Stimulated activated CD4-positive, alpha-beta T cell treated with anti-CD3 and anti-CD28 coated beads, TNF-alpha, amount 100 ng/mL, for 24 hours (primary cell): ENCODE measurements around the gene C1orf122.

ENCODE experiments used
- DNase-seq, 3 experiments: peaks; one replicate each; pipeline ENCODE4 v3.0.0-alpha.2; 2020; ENCODE audit warnings: low read depth in 3 of 3

The C1orf122 gene

DNA sequence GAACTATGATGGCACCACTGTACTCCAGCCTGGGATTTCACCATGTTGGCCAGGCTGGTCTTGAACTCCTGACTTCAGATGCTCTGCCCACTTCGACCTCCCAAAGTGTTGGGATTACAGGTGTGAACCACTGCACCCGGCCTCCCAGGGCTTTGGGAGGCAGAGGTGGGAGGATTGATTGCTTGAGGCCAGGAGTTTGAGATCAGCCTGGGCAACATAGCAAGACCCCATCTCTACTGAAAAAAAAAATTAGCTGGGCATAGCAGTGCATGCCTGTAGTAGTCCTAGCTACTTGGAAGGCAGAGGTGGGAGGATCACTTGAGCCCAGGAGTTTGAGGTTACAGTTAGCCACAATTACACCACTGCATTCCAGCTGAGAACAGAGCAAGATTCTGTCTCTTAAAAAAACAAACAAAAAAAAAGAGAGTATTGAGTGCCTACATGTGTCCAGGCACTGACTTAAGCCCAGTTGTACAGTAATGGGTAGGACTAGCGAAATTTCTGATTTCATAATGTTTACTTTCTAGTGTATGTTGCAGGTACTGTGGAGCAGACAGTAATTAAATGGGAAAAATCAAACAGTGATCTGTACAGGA is 9.7 kb upstream of the C1orf122 start:
- DNase-seq: no peak

DNA sequence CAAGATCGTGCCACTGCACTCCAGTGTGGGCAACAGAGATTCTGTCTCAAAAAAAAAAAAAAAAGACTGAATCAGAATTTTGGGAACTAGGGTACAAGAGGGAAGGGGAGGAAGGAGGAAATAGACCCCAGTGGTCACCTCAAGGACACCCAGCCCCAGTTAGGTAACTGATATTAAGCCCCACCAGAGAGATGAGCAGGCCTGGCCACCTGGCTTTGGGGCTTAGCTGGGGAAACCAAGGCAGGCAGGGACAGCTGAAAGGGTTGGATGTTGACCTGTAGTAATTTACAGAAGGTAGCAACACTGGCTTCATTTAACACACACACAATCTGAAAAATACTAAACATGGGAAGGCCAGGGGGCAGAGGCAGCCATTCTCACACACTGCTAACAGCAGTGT is 5.2 kb upstream of the C1orf122 start:
- DNase-seq: no peak

DNA sequence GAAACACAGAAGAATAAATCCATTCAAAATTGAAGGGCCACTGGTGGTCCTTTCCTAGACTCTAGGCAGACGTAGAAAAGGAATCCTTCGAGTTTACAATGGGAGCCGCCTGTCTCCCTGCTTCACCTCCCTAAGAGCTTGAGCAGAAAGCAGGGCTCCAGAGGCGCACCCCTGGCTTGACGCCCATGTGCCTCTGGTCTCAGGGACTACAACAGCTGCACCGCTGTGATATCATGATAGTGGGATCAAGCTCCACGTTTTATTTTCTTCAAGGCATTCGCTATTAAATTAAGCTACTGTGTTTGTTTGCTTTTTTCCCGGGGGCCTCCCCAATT is 403 bp upstream of the C1orf122 start:
- DNase-seq: no peak

DNA sequence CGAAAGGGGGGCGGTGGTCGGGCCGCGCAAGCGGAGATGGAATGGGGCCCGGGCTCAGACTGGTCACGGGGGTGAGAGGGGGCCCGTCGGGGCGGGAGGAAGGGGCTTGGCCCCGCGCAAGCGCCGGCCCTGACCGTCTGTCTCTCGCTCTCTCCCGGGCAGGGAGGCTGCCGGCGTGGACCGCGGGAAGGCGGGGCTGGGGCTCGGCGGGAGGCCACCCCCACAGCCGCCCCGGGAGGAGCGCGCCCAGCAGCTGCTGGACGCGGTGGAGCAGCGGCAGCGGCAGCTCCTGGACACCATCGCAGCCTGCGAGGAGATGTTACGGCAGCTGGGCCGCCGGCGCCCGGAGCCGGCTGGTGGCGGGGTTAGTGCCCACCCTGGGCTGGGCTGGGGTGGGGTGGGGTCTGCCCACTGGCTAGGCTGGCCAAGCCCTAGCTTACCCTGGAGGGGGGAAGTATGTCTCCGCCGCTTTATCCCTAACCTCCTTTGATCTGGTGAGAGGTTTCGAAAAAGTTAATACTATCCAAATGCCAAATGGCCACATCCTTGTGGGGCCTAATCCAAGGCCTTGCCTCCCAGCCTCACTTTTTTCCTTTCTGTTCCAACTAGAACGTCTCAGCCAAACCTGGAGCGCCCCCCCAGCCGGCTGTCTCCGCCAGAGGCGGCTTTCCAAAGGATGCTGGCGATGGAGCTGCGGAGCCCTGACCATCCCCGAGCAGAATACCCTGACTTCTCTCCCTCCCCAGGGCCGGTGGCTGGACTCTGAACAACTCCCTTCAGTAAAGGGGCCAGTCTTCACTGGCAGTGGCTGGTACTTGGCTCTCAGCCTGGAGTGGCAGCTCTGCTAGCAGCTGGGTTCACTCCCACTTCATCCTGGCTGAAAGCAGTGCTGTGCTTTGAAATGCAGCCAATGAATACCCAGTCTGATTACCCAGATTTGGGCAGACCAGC is 1.1 kb downstream of the C1orf122 start:
- peak in 1 of 3 experiments; percentile 45 for DNase-seq

DNA sequence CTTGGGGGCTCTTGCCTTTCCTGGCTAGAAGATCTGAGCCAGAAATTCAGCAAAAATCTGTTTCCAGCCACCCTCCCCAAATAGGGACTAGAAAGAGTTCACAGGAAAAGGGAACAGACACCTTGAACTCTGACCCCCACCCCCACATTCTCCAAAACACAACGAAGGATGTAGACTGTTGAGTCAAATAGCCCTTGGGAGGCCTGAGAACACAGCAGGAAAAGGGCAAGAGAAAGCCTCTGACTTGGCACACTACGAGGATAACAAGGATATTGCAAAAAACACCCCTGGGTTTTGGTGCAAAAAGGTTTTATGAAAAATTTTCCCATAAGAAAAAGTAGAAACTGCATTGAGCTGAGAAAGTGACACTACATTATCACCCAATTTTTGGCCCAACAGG is 2.4 kb downstream of the C1orf122 start:
- DNase-seq: no peak

DNA sequence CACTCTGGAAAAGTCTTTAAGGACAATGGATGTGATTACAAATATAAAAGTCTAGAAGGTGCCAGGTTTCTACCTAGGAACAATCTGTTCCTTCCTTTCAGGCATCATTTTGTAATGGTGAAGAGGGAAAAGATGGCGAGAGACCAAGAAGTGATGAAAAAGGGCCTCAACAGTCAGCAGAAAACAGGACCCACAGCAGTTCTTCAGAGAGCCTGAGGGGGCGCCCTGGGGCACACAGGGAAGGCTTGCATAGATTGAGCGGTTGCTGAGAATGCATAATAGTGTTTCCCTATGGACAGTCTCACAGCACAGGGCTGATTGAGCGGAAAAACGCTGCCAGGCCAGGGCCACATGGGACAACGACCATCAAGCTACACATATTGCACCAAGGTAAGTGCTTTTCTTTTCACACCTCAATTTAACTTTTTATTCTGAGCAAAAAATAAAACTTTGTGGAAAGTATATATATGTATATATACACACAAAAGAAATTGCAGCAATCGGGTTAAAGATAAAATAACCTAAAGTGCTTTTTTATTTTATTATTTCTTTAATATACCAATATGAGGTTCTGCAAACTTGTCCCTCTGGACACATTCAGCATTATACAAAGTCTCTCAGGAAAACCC is 3.6 kb downstream of the C1orf122 start:
- DNase-seq: peak; percentile 35 to 58 (median 39)

DNA sequence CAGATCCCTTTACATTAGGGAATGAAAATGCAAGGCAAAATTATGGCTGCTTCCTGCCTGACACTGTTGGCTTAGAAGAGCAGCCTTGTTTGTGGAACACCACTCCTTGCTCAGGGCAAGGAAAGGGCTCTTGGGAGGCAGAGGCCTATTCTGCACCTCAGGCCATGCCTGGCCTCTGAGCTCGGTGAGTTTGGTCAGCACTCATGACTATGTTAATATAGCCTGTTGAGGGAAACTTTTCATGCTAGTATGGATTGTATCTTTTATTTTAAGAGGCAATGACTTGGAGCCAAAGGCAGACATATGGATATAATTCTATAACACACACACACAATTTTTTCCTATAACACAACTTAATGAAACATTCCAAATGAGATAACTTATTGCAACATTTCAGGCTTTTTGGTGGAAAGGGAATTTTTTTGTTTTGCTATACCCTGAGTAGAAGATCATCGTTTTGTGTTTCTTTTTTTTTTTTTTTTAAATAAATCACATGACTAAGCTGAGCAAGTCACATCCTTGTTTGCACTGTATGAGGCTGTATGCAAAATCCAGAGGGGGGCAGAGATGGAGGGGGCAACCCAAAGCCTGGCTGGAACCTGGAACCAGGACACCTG is 6.0 kb downstream of the C1orf122 start:
- no peak for DNase-seq

DNA sequence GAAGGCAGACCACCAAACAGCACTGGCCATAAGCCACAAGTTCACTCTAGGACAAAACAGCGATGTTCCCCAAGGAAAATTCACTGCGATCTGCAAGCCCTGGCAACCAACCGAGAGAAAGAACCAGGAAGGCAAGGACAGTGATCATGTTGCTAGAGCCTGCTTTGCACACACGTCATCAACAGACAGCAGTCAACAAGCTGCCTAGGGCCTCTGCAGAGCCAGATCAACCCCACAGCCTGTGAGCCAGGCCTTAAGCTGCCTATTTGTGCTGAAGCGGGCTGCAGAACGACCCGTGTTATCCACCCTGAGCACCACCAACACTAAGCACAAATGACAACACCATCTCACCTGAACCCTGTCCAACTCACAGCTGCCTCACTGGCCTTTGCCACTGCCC is 6.7 kb downstream of the C1orf122 start:
- no peak for DNase-seq

DNA sequence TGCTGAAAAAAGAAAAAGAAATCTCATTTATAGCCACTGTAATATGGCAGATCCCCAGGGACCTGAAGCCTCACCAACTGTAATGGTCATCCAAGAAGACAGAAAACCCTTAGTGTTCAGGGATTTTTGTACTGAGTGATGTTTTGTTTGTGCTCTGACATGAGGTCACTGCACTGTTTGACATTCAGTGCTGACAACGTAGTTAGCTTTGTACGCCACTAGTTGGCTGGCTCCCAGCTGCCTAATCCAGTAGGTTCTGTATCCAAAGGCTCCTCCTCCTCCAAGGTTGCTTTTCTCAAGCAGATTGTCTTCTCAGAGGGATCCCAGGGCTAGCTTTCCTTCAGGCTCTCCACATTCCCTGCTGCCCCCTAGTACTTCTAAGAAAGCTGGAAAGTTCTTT is 9.9 kb downstream of the C1orf122 start:
- no peak for DNase-seq

DNA sequence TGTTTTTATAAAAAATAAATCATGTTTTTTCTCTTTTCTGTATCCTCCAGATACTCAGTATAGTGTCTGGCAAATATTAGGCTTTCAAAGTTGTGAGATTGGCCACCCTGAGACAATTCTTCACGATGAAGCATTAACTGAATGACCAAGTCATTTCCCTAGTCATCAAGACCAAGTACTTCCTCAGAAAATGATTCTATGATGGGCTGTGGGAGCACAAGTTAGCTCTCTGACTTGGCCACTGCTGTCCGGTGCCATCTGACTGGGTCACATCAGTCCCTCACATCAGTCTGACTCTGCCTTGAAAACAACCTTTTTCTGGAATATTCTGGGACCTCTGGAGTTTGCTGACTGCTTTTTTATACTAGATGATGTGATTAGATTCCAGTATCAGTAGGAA is 13.9 kb downstream of the C1orf122 start:
- DNase-seq: no peak

DNA sequence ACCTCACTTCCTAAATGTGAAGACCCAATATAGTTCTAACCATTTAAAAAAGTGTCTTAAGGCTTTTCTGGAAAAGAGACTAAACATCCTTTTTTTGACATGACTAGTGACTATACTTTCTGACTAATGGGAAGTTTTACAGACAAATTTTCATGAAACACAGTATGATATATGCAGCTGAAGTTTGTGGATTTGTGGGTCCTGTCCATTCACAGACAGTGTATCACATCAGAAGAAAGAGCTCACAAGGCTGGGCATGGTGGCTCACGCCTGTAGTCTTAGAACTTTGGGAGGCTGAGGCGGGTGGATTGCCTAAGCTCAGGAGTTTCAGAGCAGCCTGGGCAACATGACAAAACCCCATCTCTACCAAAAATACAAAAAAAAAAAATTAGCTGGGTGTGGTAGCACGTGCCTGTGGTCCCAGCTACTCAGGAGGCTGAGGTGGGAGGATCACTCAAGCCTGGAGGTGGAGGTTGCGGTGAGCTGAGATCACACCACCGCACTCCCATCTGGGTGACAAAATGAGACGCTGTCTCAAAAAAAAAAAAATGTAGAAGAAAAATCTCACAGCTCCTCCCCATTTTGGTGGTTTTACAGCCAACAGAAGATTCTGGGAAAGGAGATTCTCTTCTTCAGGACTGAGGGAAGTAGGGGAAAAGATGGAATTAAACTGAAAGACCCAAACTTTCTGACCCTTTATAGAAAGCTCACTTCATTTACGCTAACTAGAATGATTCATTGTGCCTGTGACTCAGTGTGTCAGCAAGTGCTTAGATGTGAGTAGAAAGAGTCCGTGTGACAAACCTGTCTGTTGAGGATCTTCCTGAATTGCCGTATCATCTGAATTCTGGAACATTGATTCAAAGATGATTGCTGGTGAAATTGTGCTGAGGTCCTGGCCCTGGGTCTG is 15.6 kb downstream of the C1orf122 start:
- no peak for DNase-seq

DNA sequence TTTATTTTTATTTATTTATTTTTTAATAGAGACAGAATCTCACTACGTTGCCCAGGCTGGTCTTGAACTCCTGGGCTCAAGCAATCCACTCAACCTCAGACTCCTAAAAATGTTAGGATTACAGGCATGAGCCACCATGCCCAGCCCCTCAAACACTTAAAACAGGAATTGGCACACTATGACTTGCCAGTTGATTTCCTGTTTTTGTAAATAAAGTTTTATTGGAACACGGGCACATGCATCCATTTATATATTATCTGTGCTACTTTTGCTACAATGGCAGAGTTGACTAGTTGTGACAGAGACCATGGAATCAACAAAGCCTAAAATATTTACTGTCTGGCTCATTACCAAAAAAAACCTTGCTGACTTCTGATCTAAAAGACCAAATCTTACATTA is 16.4 kb downstream of the C1orf122 start:
- DNase-seq: no peak

DNA sequence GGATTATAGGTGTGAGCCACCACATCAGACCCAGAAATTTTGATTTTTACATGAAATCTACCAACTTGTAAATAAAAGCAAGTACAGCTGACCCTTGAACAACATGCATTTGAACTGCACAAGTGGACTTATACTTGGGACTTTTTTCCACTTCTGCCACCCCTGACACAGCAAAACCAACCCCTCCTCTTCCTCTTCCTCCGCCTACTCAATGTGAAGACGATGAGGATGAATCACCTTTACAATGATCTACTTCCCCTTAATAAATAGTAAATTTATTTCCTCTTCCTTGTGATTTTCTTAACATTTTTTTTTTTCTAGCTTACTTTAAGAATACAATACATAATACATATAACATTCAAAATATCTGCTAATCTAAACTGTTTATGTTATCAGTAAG is 17.9 kb downstream of the C1orf122 start:
- DNase-seq: no peak

DNA sequence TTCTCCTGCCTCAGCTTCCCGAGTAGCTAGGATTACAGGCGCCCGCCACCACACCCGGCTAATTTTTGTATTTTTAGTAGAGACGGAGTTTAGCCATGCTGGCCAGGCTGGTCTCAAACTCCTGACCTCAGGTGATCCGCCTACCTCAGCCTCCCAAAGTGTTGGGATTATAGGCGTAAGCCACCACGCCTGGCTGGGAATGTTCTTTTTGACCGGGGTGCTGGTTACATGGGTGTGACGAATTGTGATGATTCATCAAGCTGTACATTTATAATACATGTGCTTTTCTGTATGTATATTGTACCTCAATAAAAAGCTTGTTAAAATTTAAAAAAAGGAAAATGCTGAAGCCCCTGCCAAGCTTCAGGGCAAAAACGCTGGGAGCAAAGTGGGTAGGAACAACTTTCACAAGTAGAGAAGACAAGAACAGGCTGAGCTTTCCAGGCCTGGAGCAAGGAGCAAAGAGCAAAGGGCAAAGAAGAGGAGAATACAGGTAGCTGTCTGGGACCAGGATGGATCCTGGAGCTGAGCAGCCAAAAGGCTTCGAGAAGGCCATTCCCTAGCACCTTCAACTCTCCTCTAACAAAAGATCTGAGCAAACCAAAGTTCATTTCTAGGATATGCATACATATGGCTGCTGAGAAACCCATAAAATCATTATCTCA is 21.0 kb downstream of the C1orf122 start:
- DNase-seq: no peak

DNA sequence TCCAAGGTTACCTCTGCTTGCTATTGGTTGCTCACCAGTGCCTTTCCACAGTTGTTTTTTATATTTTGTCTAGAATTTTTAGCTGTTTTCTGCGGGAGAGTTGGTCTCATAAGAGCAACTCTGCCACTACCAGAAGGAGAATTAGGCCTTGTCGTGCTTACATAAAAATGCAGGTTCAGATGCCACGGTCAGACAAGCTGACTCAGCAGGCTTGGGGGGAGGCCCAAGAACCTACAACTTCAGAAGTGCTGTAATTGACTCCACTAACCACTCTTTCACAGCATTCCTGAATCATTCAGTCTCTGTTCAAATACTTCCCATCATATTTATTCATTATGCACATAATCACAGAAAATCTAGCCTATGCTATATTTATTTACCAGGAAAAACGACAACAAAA is 23.5 kb downstream of the C1orf122 start:
- no peak for DNase-seq

DNA sequence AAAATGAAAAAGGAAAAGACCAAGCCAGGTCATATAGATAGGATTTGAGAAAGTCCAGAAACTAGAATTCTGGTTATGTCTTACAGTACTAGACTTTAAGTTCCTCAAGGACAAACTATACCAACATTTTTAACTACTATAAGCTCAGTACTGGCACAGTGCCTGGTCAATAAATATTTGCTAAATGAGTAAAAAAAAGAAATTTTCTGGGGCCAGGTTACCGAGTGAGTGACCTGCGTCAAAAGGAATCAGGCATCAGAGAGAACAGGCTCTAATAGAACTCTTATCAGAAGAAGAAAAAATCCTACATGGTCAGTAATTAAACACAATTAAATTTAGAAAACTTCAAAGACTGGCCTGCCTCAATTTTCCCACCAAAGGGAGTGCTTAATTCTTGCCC is 24.2 kb downstream of the C1orf122 start:
- no peak for DNase-seq

DNA sequence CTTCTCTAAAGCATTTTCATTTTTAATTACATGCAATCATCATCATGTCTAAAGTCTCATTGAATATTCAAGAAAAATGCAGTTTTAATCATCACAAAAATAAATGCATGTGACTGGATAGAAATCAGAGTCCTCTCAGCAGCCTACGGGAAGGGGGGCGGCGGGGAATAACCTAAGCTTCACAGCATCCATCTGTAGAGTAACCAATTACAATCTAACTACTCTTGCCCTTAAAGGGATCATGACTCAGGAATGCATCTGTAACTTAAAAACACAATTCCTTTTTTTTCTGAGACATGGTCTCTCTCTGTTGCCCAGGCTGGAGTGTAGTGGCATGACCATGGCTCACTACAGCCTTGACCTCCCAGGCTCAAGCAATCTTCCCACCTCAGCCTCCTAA is 29.2 kb downstream of the C1orf122 start:
- no peak for DNase-seq

DNA sequence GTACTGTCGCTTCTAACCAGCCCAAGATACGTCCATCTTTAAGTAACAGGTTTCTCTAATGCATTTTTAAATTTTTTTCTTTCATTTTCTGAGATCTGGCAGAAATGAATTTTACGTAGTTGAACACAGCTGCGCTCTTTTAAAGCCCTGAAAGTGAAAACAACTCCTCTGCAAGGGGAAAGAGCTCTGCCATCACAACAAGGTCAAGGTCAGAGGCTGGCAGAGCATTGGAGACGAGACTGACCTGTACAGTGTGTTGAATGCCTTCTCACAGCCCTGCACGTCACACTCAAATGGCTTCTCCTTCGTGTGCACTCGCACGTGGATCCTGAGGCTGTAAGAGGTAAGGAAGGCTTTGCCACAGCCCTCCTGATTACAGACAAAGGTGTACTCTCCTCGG is 32.1 kb downstream of the C1orf122 start:
- DNase-seq: no peak

DNA sequence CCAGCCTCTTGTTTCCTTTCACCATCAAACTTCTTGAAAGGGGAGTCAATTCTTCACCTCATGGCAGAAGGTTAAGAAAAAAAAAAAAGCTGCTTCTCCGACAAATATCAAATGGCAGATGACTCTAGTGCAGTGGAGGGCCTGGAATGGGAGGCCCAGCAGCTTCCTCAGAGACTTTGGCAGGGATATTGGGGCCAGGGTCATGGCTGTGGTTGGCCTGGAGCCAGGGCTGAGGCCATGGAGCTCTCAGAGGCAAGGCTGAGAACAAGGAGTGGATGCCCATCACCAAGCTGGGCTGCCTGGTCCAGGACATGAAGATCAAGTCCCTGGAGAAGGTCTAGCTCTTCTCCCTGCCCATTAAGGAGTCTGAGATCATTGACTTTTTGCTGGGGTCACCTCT is 33.1 kb downstream of the C1orf122 start:
- no peak for DNase-seq

DNA sequence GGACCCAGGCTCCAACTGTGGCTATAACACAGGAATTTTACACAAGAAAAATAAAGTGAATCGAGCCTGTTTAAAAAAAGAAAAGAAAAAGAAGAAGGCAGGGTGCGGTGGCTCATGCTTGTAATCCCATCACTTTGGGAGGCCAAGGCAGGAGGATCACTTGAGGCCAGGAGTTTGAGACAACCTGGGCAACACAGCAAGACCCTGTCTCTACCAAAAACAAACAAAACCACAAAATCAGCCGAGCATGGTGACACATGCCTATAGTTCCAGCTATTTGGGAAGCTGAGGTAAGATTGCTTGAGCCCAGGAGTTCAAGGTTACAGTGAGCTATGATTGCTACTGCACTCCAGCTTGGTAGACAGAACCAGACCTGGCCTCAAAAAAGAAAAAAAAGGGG is 34.1 kb downstream of the C1orf122 start:
- no peak for DNase-seq

DNA sequence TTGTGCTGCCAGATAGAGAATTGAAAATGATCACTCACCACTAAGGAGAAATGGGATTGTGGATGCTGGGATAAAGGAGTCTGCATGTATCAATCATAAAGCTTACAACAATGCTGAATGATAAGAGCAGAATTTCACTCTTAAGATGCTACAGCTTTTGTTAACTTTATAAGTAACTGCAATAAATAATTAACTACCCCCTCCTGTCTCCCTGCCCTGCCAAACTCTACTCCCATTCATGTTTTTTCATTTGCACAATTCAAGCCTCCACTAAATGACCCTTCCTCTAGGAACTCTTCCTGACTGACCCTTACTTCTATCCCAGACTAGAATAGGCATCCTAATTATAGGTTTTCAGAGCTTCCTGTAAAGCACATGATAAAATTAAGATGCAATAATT is 36.9 kb downstream of the C1orf122 start:
- DNase-seq: no peak
